GM12801 (cell line): ENCODE measurements around the gene FARSB.

Experiments
- CTCF ChIP-seq: IDR thresholded peaks from one replicate; pipeline ENCODE4 v1.5.1; 2011; ENCODE audit warnings: control low read depth; ENCODE audit not compliant: insufficient read length; ENCODE audit errors: extremely low read depth

FARSB gene

GRCh38 chr2:222673273-222673672, 17.4 kb upstream of the FARSB start:
- no peak for TF ChIP-seq CTCF

- no peak for TF ChIP-seq CTCF
Observed at GRCh38 chr2:222672068-222672401, 16.1 kb upstream of the FARSB start.

- TF ChIP-seq CTCF = no peak
Observed at GRCh38 chr2:222671259-222672067, 15.6 kb upstream of the FARSB start, which contains the start of gene MOGAT1. MOGAT1 (plus strand) TSS chr2:222671658; CDS start chr2:222671786, 128 bp downstream.

GRCh38 chr2:222670191-222671038, 14.5 kb upstream of the FARSB start:
- no peak for TF ChIP-seq CTCF

GRCh38 chr2:222669353-222669752, 13.5 kb upstream of the FARSB start:
- TF ChIP-seq CTCF = no peak

- no peak for TF ChIP-seq CTCF
Observed at GRCh38 chr2:222668494-222669154, 12.7 kb upstream of the FARSB start.

- TF ChIP-seq CTCF = no peak
Observed at GRCh38 chr2:222663479-222663878, 7.6 kb upstream of the FARSB start.
